HEK293 (cell line): ENCODE results near the gene YOD1.

Experiments used
- CTCF ChIP-seq: fragments of 450-650 bp; formaldehyde crosslinking; IDR thresholded peaks from 2 replicates; pipeline ENCODE4 v1.5.1; 2016; ENCODE audit warnings: missing biosample characterization, missing genetic modification characterization
- REST ChIP-seq: fragments of 450-650 bp; formaldehyde crosslinking; IDR thresholded peaks from 2 replicates; pipeline ENCODE4 v1.5.1; 2016; ENCODE audit warnings: missing biosample characterization, missing genetic modification characterization
- ZBTB26 ChIP-seq: fragments of 450-650 bp; formaldehyde crosslinking; optimal IDR thresholded peaks from 2 replicates; pipeline ENCODE3; 2016; ENCODE audit warnings: missing biosample characterization, mild to moderate bottlenecking, missing genetic modification characterization
- ZNF18 ChIP-seq: fragments of 450-650 bp; formaldehyde crosslinking; IDR thresholded peaks from 2 replicates; pipeline ENCODE4 v1.5.1; 2016; ENCODE audit warnings: missing biosample characterization, missing genetic modification characterization
- ZNF558 ChIP-seq: fragments of 450-650 bp; formaldehyde crosslinking; IDR thresholded peaks from 2 replicates; pipeline ENCODE4 v1.5.1; 2016; ENCODE audit warnings: missing biosample characterization, missing genetic modification characterization
- ZNF621 ChIP-seq: fragments of 450-650 bp; formaldehyde crosslinking; IDR thresholded peaks from 2 replicates; pipeline ENCODE4 v1.5.1; 2017; ENCODE audit warnings: missing biosample characterization, missing genetic modification characterization
- ZNF639 ChIP-seq: fragments of 450-650 bp; formaldehyde crosslinking; IDR thresholded peaks from 2 replicates; pipeline ENCODE4 v1.5.1; 2016; ENCODE audit warnings: missing biosample characterization, missing genetic modification characterization
- ZNF830 ChIP-seq: fragments of 450-650 bp; IDR thresholded peaks from 2 replicates; pipeline ENCODE4 v1.5.0; 2018; ENCODE audit warnings: missing biosample characterization, missing genetic modification characterization, low read depth, mild to moderate bottlenecking, moderate library complexity

- no peak for TF ChIP-seq ZNF830 (tag by site-specific recombination)
- no peak for TF ChIP-seq CTCF (tag by site-specific recombination)
- TF ChIP-seq ZNF639 (tag by site-specific recombination): no peak
- TF ChIP-seq REST (tag by site-specific recombination): peak; percentile 81
- TF ChIP-seq ZNF621 (tag by site-specific recombination): no peak
- TF ChIP-seq ZBTB26: no peak
- TF ChIP-seq ZNF558: no peak
- no peak for TF ChIP-seq ZNF18
These were observed 23.2 kb upstream of the YOD1 start for GRCh38 chr1:207073906-207074820.
